Activated naive CD4-positive, alpha-beta T cell treated with anti-CD3 and anti-CD28 coated beads for 36 hours (primary cell): Measurements from ENCODE around the gene PLCB4. TPM values are rescaled to one million over a fixed set of nuclear protein-coding genes. Genes with fewer than 3 reads are reported as not detected.

ENCODE experiments used
- CTCF ChIA-PET: fragments of 350-600 bp; sonication (Branson Sonifier 250); formaldehyde crosslinking; loops from one replicate; lab custom pipeline; 2021; ENCODE audit warnings: antibody characterized with exemption; lab: Charles Lee
- DNase-seq: peaks from one replicate; pipeline ENCODE4 v3.0.0-alpha.2; 2020
- H3K27ac Mint-ChIP-seq: one replicate; pipeline ENCODE4 v1.8.0; 2021; ENCODE audit warnings: mild to moderate bottlenecking, mixed read lengths
- H3K27me3 Mint-ChIP-seq: one replicate; pipeline ENCODE4 v1.8.0; 2021; ENCODE audit warnings: low read depth, mixed read lengths
- H3K36me3 Mint-ChIP-seq: one replicate; pipeline ENCODE4 v1.8.0; 2021; ENCODE audit warnings: low read depth, mixed read lengths
- H3K4me1 Mint-ChIP-seq: one replicate; pipeline ENCODE4 v1.8.0; 2021; ENCODE audit warnings: low read depth, mixed read lengths
- H3K4me3 Mint-ChIP-seq: one replicate; pipeline ENCODE4 v1.8.0; 2021; ENCODE audit warnings: mild to moderate bottlenecking, moderate library complexity, mixed read lengths
- H3K9me3 Mint-ChIP-seq: one replicate; pipeline ENCODE4 v1.8.0; 2021; ENCODE audit warnings: mixed read lengths
- intact Hi-C: fragments of 100-400 bp; cut with micrococcal nuclease; formaldehyde crosslinking; loops from one replicate; pipeline ENCODE4 v1.15.1; 2023
- total RNA-seq, 2 experiments: library from RNA; stranded (reverse); gene quantifications; one replicate each; pipeline ENCODE4 v1.2.3, GENCODE V29; 2021

PLCB4 gene
- total RNA-seq, 2 experiments from 2014 or later: not detected

- no peaks in the 10 kb centered on the region for H3K4me1 Mint-ChIP-seq
- intact Hi-C loops: no loop called here
- no peak overlapping the region for H3K4me3 Mint-ChIP-seq
- H3K27ac Mint-ChIP-seq: no peak overlapping the region
- no peaks in the 10 kb centered on the region for H3K27me3 Mint-ChIP-seq
- H3K9me3 Mint-ChIP-seq: no peaks in the 10 kb centered on the region
- DNase-seq: no peak
- no peaks in the 10 kb centered on the region for H3K36me3 Mint-ChIP-seq
- CTCF ChIA-PET: interaction anchor here (2.0 kb wide), 1 partner anchor 14 kb away, joined by 6 read pairs; no protein-coding TSS in a partner anchor
Measured at GRCh38 chr20:9422321-9423057, 353.6 kb downstream of the PLCB4 start.

DNA sequence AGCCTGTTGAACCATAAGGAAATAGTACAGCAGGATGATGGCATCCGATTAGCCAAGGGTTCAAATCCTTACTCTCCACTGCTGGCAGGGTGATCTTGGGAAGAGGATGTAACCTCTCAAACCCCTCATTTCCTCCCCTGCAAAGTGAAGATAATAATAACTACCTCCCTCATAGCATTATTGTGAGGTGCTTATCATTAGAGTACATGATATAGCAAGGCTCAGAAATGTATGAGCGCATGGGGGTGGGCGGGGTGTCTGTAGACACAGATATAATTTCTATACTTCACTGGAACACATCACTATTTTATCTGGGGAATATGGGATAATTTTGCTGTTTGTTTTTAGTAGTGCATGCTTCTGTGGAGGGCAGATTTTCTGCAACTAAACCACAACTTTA lies 355.7 kb downstream of the PLCB4 start:
- no peak overlapping the region for H3K27ac Mint-ChIP-seq

DNA sequence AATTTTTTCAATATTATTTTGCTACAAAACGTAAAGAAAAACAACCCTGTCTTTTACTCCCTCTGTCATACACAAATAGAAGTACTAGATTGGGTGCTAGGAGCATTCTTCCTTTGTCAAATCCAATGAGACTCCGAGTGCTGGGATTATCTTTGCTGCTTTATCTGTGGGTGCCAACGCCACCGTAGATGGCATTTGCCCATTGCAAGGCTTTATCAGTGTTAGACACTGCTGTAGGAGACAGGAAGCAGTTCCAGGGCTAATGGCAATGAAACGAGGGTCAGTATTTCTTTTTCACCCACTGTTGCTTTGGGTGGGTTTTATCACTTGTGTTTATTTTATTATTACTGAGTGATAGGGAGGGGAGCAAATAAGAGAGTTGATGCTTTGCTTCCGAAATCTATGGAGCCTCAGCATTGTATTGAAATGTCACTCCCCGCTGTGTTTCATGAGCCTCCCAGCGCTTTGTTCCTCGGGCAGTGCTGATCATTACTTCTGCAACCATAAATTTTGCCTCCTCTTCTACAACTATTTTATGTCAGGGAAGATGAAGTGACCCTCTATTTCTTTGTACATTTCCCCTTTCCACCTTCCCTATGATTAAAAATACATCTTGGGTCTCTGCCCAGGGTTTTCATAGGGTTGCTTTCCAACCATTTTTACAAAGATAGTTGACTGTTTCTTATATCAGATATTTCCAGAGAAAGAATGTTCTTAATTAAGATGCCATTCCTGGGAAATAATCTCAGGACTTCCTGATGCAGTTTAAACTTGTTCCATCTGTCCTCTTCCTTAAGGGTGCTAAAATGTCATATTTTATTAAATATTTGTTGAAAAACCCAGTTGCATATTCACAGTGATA lies 358.8 kb downstream of the PLCB4 start:
- Mint-ChIP-seq H3K4me3 (no peak overlapping the region), H3K36me3 (no peaks in the 10 kb centered on the region), H3K27ac (no peak overlapping the region), H3K4me1 (no peaks in the 10 kb centered on the region), H3K9me3 (no peaks in the 10 kb centered on the region), H3K27me3 (no peaks in the 10 kb centered on the region)
- DNase-seq: no peak
- intact Hi-C loops: no loop called here
- CTCF ChIA-PET: interaction anchor here (0.6 kb wide), 1 partner anchor 970 kb away, joined by 3 read pairs; no protein-coding TSS in a partner anchor

More for the DNA sequence above, 355.7 kb downstream of the PLCB4 start:
- Mint-ChIP-seq H3K4me1 (no peaks in the 10 kb centered on the region), H3K4me3 (no peak overlapping the region), H3K36me3 (no peaks in the 10 kb centered on the region), H3K9me3 (no peaks in the 10 kb centered on the region), H3K27me3 (no peaks in the 10 kb centered on the region)
- intact Hi-C loops: no loop called here
- CTCF ChIA-PET: no interaction called here
- DNase-seq: no peak

- intact Hi-C loops: no loop called here
- CTCF ChIA-PET: no interaction called here
- no peaks in the 10 kb centered on the region for H3K4me1 Mint-ChIP-seq
- no peak for DNase-seq
- no peaks in the 10 kb centered on the region for H3K9me3 Mint-ChIP-seq
- H3K27me3 Mint-ChIP-seq: no peaks in the 10 kb centered on the region
- H3K27ac Mint-ChIP-seq: no peak overlapping the region
- no peak overlapping the region for H3K4me3 Mint-ChIP-seq
- no peaks in the 10 kb centered on the region for H3K36me3 Mint-ChIP-seq
Measured at GRCh38 chr20:9428292-9428607, 359.4 kb downstream of the PLCB4 start.

- intact Hi-C loops: no loop called here
- DNase-seq: no peak
- H3K36me3 Mint-ChIP-seq: no peaks in the 10 kb centered on the region
- peaks cover 12% of the 10 kb centered on the region for H3K9me3 Mint-ChIP-seq
- CTCF ChIA-PET: interaction anchor here (1.8 kb wide), 1 partner anchor 32 kb away, joined by 8 read pairs; no protein-coding TSS in a partner anchor
- no peaks in the 10 kb centered on the region for H3K4me1 Mint-ChIP-seq
- H3K4me3 Mint-ChIP-seq: no peak overlapping the region
- no peak overlapping the region for H3K27ac Mint-ChIP-seq
- H3K27me3 Mint-ChIP-seq: no peaks in the 10 kb centered on the region
Measured at GRCh38 chr20:9439806-9440205, 370.9 kb downstream of the PLCB4 start.

GRCh38 chr20:9440892-9441291 lies 372.0 kb downstream of the PLCB4 start:
- no peaks in the 10 kb centered on the region for H3K36me3 Mint-ChIP-seq
- H3K4me1 Mint-ChIP-seq: no peaks in the 10 kb centered on the region
- H3K4me3 Mint-ChIP-seq: no peak overlapping the region
- H3K27ac Mint-ChIP-seq: no peak overlapping the region
- intact Hi-C loops: no loop called here
- peaks cover 12% of the 10 kb centered on the region for H3K9me3 Mint-ChIP-seq
- H3K27me3 Mint-ChIP-seq: no peaks in the 10 kb centered on the region
- DNase-seq: no peak
- CTCF ChIA-PET: no interaction called here

DNA sequence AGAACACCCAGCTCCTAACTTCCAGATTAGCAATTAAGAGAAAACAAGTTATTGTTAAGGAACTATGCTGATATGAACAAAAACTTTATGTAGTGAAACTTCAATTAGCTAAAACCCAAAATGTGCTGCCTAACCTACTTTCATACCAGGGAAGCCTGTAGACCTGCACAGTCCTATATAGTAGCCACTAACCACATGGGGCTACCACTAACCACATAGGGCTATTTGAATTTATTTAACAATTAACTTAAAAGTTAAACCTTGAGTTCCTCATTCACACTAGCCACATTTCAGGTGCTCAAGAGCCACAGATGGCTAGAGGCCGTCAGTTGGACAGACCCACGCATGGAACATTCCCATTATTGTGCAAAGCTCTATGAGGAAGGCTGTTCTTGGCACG lies 373.1 kb downstream of the PLCB4 start:
- Mint-ChIP-seq H3K36me3 (no peaks in the 10 kb centered on the region), H3K27me3 (no peaks in the 10 kb centered on the region)
- intact Hi-C loops: no loop called here

GRCh38 chr20:9442858-9443257 lies 374.0 kb downstream of the PLCB4 start:
- peak; percentile 5 for DNase-seq
- Mint-ChIP-seq H3K4me3 (no peak overlapping the region), H3K27me3 (no peaks in the 10 kb centered on the region), H3K4me1 (no peaks in the 10 kb centered on the region), H3K9me3 (peaks cover 7% of the 10 kb centered on the region), H3K27ac (no peak overlapping the region), H3K36me3 (no peaks in the 10 kb centered on the region)
- CTCF ChIA-PET: interaction anchor here (1.2 kb wide), 1 partner anchor 35 kb away, joined by 3 read pairs; no protein-coding TSS in a partner anchor
- intact Hi-C loops: no loop called here

More for the DNA sequence above, 373.1 kb downstream of the PLCB4 start:
- H3K9me3 Mint-ChIP-seq: peaks cover 12% of the 10 kb centered on the region
- no peak for DNase-seq
- H3K4me1 Mint-ChIP-seq: no peaks in the 10 kb centered on the region
- CTCF ChIA-PET: interaction anchor here (0.7 kb wide), 1 partner anchor 168 kb away, joined by 3 read pairs; no protein-coding TSS in a partner anchor
- H3K4me3 Mint-ChIP-seq: no peak overlapping the region
- no peak overlapping the region for H3K27ac Mint-ChIP-seq

- intact Hi-C loops: no loop called here
- DNase-seq: no peak
- Mint-ChIP-seq H3K27me3 (no peaks in the 10 kb centered on the region), H3K4me3 (no peak overlapping the region), H3K36me3 (no peaks in the 10 kb centered on the region), H3K9me3 (no peaks in the 10 kb centered on the region), H3K27ac (no peak overlapping the region), H3K4me1 (no peaks in the 10 kb centered on the region)
- CTCF ChIA-PET: interaction anchor here (0.7 kb wide), 1 partner anchor 469 kb away, joined by 3 read pairs; no protein-coding TSS in a partner anchor
Measured at GRCh38 chr20:9444921-9445320, 376.0 kb downstream of the PLCB4 start.

- no peaks in the 10 kb centered on the region for H3K27me3 Mint-ChIP-seq
- intact Hi-C loops: no loop called here
- no peak overlapping the region for H3K27ac Mint-ChIP-seq
- DNase-seq: no peak
- H3K4me1 Mint-ChIP-seq: no peaks in the 10 kb centered on the region
- H3K4me3 Mint-ChIP-seq: no peak overlapping the region
- no peaks in the 10 kb centered on the region for H3K36me3 Mint-ChIP-seq
- CTCF ChIA-PET: interaction anchor here (0.9 to 1.3 kb wide), 2 partner anchors 9 to 40 kb away, joined by 3 read pairs; no protein-coding TSS in a partner anchor
- no peaks in the 10 kb centered on the region for H3K9me3 Mint-ChIP-seq
Measured at GRCh38 chr20:9447182-9447581, 378.3 kb downstream of the PLCB4 start.

DNA sequence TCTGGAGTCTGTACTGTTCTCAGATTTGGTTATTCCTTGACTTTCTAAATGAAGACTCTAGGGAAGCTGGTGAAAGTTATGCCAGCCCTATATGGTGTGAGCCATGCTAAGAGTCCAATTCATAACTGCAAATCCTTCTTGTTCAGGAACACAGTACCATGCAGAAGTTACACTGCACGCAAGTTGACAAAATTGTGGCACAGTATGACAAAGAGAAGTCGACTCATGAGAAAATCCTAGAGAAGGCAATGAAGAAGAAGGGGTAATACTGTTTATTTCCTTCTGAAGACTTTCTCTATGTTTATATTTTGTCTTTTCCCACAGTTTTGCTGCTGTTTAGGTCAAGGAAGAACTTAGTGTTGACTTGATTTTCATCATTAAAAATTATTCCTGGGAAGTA lies 384.3 kb downstream of the PLCB4 start:
- Mint-ChIP-seq H3K4me1 (no peaks in the 10 kb centered on the region), H3K27ac (no peak overlapping the region), H3K4me3 (no peak overlapping the region), H3K9me3 (no peaks in the 10 kb centered on the region), H3K36me3 (no peaks in the 10 kb centered on the region), H3K27me3 (no peaks in the 10 kb centered on the region)
- CTCF ChIA-PET: no interaction called here
- intact Hi-C loops: no loop called here
- DNase-seq: no peak

DNA sequence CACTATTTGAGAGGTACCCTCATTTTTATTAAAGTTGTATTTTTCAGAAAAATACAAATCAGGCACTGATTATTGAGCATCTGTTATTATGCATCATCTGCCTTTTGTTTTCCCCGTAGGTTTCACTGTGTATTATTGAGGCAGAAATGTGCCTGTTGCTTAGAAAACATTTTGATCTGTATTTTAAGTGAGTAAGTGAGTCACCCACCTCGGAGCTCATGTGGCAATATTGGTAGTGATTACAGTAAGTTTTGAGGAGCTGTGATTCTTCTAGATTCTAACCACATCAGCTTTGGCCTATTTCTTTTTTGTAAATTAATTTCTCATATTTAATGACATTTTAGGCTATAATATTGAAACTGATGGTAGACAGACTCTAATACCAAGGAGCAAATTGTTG lies 385.9 kb downstream of the PLCB4 start:
- intact Hi-C loops: no loop called here
- peaks cover 2% of the 10 kb centered on the region for H3K27me3 Mint-ChIP-seq
- no peaks in the 10 kb centered on the region for H3K36me3 Mint-ChIP-seq
- no peaks in the 10 kb centered on the region for H3K4me1 Mint-ChIP-seq
- DNase-seq: no peak
- H3K27ac Mint-ChIP-seq: no peak overlapping the region
- H3K9me3 Mint-ChIP-seq: no peaks in the 10 kb centered on the region
- CTCF ChIA-PET: no interaction called here
- no peak overlapping the region for H3K4me3 Mint-ChIP-seq
